IPS-NIHi11 (cell line): ENCODE measurements around the gene FN1.
"Not testable (repeated sequence)": the region's sequence is repeated elsewhere in the genome, so short reads cannot be mapped to it uniquely, and the experiment has no call there.

ENCODE experiments used
- DNase-seq: peaks from one replicate; pipeline ENCODE4 v3.0.0; 2012; ENCODE audit warnings: mixed read lengths, low spot score

FN1 gene

DNA sequence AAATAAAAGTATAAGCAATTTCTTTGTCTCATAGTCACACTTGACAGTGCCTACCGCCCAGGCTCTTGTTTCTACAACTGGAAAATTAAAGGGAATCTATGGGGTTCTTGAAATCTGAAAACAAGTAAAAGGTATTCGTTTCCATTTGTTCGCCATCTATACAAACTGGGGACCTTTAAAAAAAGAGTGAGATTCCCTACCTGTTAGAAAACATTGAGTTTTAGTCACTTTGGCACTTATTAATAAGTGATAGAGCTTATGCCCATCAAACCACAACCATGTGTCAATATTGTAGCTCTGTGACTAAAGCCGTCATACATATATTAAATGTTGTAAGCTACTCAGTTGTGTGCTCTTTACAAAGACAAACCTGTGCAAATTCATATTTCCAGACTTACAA, 13.2 kb downstream of the FN1 start:
- DNase-seq = no peak

- no peak for DNase-seq
Observed at GRCh38 chr2:215421859-215422461, 13.9 kb downstream of the FN1 start.

- DNase-seq = no peak
Observed at GRCh38 chr2:215420471-215420935, 15.4 kb downstream of the FN1 start.

- DNase-seq = no peak
Observed at GRCh38 chr2:215419769-215420470, 15.9 kb downstream of the FN1 start.

DNA sequence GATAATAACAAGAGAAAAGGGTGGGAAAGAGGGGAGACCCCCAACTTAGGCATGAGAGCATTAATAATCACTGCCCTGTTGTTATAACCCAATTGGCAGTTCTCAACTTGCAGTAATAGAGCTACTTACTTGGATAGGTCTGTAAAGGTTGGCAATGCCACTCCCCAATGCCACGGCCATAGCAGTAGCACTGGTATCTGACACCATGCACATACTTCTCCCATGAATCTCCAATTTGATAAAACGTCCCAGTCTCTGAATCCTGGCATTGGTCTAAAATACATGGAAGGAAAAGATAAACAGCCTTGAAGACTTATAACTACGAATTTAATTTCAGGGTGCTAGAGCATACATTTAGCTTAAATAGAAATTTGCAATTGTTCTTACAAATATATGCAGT, 16.8 kb downstream of the FN1 start:
- no peak for DNase-seq

- no peak for DNase-seq
Observed at GRCh38 chr2:215418064-215418963, 17.6 kb downstream of the FN1 start.

DNA sequence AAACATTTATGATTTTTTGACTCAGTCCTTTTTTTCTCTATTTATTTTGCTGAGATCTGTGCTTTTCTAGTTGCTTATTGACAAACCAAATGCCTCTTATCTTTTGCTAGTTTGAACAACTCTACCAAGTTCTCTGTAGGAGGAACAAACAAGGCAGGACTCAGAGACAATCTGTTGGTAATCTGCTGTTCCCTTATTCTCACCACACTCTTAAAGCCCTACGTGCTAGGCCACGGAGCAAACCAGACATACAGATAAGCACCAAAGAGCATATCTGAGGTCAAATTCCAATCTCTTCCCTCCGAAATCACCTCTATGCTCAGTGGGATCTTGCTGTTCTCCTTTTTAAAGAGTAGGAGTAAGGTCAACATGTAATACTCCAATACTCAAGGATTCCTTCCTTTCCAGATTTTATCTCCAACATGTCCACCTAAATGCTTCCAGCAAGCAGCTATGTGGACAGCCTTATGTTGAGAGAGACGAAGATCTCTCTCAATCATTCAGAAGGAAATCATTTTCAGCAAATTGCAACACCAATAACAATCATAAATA, 18.4 kb downstream of the FN1 start:
- DNase-seq = no peak

GRCh38 chr2:215416656-215417055, 19.2 kb downstream of the FN1 start:
- no peak for DNase-seq

- no peak for DNase-seq
Observed at GRCh38 chr2:215415820-215416577, 19.9 kb downstream of the FN1 start.

- no peak for DNase-seq
Observed at GRCh38 chr2:215415218-215415617, 20.6 kb downstream of the FN1 start.

DNA sequence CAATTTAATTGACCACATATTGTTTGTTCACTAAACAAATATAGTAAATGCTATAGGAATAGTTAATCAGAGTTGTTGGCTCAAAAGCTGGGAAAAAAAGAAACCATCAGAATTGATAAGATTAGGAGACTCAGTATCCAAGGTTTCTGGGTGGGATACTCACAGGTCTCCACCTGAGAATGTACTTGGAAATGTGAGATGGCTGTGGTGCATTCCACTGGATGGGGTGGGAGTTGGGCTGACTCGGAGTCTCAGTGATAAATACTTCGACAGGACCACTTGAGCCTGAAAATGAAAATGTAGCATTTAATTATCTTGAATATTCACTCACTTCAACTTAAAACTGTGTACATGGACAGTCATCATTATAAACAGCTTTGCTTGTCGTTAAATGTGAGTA, 21.2 kb downstream of the FN1 start:
- no peak for DNase-seq

DNA sequence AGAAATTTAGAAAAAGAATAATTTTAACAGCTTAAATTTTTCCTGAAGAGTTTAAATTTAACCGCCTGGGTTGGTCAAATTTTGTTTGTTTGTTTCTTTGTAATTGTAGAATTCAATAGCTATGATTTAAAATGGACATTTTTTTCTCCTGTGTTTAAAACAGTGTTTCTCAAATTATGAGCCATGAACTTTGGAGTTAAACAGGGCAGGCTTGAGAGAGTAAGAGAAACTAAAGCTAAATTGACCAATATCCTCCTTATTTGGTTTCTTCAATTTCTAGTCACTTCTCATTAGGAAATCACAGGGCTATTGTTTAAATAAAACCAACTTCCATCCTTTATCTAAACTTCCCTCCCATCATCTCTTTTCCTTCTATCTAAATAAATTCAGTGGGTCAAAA, 21.9 kb downstream of the FN1 start:
- DNase-seq = no peak

GRCh38 chr2:215413484-215413777, 22.4 kb downstream of the FN1 start:
- DNase-seq = no peak

GRCh38 chr2:215411941-215412743, 23.7 kb downstream of the FN1 start:
- no peak for DNase-seq

- DNase-seq = no peak
Observed at GRCh38 chr2:215410932-215411285, 25.0 kb downstream of the FN1 start.

GRCh38 chr2:215410181-215410931, 25.5 kb downstream of the FN1 start:
- DNase-seq = not testable (repeated sequence)

DNA sequence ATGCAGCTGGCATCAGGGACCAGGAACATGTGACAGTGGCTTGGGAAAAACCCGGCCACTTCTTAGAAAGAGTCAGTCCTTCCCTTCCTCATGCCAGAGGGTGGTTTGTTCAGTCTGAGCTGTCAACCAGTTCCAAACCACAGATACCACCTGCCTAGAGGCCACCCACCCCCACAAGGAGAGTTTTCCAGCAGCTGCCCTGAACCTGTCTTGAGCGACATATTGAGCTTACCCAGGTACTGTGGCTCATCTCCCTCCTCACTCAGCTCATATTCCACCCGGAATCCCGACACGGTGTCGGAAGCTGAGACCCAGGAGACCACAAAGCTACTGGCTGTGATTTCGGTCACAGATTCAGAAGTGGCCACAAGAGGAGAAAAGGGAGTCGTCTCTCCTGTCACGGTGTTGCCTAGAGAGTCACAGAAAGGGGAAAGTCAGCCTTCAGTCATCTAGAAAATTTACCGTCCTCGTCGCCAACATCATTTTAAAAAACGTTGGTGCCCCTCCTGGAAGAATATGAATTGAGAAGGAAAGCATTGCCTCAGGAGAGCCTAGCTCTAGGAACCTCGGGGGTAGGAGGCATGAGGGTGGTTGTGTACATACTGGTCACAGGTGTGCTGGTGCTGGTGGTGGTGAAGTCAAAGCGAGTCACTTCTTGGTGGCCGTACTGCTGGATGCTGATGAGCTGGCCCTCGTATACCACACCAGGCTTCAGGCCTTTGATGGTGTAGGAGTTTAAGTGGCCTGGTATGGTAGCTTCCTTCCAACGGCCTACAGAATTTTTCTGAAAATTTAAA, 26.3 kb downstream of the FN1 start:
- DNase-seq = no peak

DNA sequence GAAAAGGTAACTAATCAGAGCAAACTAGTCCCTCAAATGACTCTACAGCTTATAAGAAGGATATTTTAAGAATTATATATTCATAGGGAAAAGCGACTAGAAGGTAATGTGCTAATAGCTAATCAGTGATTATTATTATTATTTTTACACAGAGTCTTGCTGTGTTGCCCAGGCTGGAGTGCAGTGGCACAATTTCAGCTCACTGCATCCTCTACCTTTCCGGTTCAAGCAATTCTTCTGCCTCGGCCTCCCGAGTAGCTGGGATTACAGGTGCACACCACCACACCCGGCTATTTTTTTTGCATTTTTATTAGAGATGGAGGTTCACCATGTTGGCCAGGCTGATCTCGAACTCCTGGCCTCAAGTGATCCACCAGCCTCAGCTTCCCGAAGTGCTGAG, 27.4 kb downstream of the FN1 start:
- not testable (repeated sequence) for DNase-seq

DNA sequence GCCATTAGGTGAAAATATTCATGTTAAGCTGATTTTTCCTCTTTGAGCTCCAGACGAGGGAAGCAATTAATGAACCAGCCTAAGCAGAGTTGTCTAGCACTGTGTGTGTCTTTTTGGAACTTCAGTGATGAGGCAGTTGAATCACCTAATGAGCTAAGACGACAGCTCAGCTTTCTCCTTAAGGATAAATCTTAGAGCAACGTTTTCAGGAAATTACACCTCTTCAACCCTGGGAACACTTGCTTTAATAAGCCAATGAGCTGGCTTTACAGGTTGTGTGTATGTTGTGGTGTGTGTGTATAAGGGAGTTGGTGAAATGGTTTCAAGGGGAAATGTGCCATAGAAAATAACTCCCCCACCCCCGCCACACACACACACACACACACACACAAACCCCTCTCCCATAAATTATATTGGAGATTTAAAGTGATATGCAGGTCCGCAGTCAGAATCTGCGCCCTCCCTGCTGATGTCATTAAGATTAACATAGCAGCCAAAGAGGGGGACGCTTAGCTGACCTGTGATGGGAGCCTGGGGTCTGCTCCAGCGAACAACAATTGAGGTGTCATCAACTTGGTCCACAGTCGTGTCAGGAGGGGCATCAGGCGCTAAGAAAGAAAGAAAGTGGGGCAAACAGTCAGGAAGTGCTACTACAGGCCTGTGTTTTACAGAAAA, 28.1 kb downstream of the FN1 start:
- DNase-seq = no peak
